Testis (tissue), 3 donors: ENCODE measurements around the gene LRRC4C. TPM values are rescaled to one million over a fixed set of nuclear protein-coding genes. Genes with fewer than 3 reads are reported as not detected.

ENCODE experiments used
- DNase-seq: peaks from one replicate; pipeline ENCODE4 v3.0.0-alpha.2; 2019
- H3K27ac ChIP-seq, 2 donors: fragments of 200-600 bp; sonication (generic); one replicate each; pipeline ENCODE4 v1.5.1; 2019
- H3K27me3 ChIP-seq: fragments of 200-600 bp; sonication (generic); one replicate; pipeline ENCODE4 v1.5.1; 2019
- H3K36me3 ChIP-seq: fragments of 200-600 bp; sonication (generic); one replicate; pipeline ENCODE4 v1.5.1; 2017; ENCODE audit warnings: low read depth; ENCODE audit errors: missing control alignments
- H3K4me1 ChIP-seq: fragments of 200-600 bp; sonication (generic); one replicate; pipeline ENCODE4 v1.5.1; 2019
- H3K4me3 ChIP-seq, 2 donors: fragments of 200-600 bp; sonication (generic); one replicate each; pipeline ENCODE4 v1.5.1; 2017 to 2019
- H3K9me3 ChIP-seq: fragments of 200-600 bp; sonication (generic); one replicate; pipeline ENCODE4 v1.5.1; 2017
- POLR2A ChIP-seq: fragments of 450-650 bp; IDR thresholded peaks from one replicate; pipeline ENCODE4 v1.6.1; 2017; ENCODE audit warnings: antibody characterized with exemption, mild to moderate bottlenecking, moderate library complexity
- WGBS, 2 donors: methylation state at CpG; one replicate each; pipeline ENCODE4 v1.1.5; 2018; 5-methylcytosine and 5-hydroxymethylcytosine counted together
- intact Hi-C: fragments of 100-400 bp; cut with DNase I; formaldehyde crosslinking; loops from one replicate; pipeline ENCODE4 v1.15.1; 2023; ENCODE audit warnings: low total_unique reads
- polyA plus RNA-seq: library from polyadenylated mRNA; stranded (reverse); fragments of 350-450 nt; fragmentation: Illumina TruSeq; extraction: RNeasy Lipid Tissue Mini Kit (QIAGEN cat#74804); gene quantifications from one replicate; pipeline ENCODE4 v1.2.3, GENCODE V29; 2014; ENCODE audit warnings: low read depth, low replicate concordance; ENCODE audit not compliant: insufficient read depth
- total RNA-seq, 2 donors: library from RNA; depleted of rRNA; stranded (reverse); fragments of >200 nt; gene quantifications; one replicate each; pipeline ENCODE4 v1.2.3, GENCODE V29; 2016
- TF ChIP-seq, protein P1 (sequence below), 3 experiments: fragments of 450-650 bp in 2 of 3; fragments of 200-600 bp in 1 of 3; sonication (generic) in 1 of 3; IDR thresholded peaks; one replicate each; pipeline ENCODE4 v1.5.1; 2016 to 2019; ENCODE audit warnings: antibody characterized with exemption in 3 of 3, mild to moderate bottlenecking in 2 of 3, moderate library complexity in 1 of 3

Gene LRRC4C
- total and polyA plus RNA-seq, 3 donors from 2014 or later, result 0.16 to 0.56 (median 0.45) TPM

DNA sequence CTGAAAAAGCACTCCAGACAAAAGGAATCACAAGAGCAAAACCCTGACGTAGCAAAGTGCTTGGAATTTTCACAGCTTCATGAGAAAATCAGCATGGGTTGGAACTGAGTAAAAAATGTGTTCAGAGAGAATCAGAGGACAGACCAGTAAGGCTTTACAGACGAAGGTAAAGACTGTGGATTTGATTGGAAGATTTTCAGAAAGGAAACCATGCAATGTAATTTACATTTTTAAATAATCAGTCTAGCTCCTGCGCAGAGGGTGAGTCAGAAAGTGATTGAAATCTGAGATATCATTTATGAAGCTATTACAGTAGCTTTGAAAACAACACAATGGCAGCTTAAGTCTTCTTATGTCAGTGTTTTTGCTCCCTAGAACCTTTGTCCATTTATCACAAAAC, 1122.3 kb downstream of the LRRC4C start:
- intact Hi-C loops, result no loop called here
- TF ChIP-seq, protein P1, sequence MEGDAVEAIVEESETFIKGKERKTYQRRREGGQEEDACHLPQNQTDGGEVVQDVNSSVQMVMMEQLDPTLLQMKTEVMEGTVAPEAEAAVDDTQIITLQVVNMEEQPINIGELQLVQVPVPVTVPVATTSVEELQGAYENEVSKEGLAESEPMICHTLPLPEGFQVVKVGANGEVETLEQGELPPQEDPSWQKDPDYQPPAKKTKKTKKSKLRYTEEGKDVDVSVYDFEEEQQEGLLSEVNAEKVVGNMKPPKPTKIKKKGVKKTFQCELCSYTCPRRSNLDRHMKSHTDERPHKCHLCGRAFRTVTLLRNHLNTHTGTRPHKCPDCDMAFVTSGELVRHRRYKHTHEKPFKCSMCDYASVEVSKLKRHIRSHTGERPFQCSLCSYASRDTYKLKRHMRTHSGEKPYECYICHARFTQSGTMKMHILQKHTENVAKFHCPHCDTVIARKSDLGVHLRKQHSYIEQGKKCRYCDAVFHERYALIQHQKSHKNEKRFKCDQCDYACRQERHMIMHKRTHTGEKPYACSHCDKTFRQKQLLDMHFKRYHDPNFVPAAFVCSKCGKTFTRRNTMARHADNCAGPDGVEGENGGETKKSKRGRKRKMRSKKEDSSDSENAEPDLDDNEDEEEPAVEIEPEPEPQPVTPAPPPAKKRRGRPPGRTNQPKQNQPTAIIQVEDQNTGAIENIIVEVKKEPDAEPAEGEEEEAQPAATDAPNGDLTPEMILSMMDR (IDR thresholded peaks at IDR 0.05), result no peak
- TF ChIP-seq POLR2A, result no peak
- no peak for DNase-seq
- WGBS, 2 donors, result 55 to 56% methylated on average over 3 of the region's 3 CpGs
- no peaks in the 10 kb centered on the region for H3K27me3 ChIP-seq
- no peaks in the 10 kb centered on the region for H3K4me1 ChIP-seq
- no peak overlapping the region for H3K27ac ChIP-seq
- H3K9me3 ChIP-seq, result no peaks in the 10 kb centered on the region
- H3K4me3 ChIP-seq, result no peak overlapping the region
- no peaks in the 10 kb centered on the region for H3K36me3 ChIP-seq

DNA sequence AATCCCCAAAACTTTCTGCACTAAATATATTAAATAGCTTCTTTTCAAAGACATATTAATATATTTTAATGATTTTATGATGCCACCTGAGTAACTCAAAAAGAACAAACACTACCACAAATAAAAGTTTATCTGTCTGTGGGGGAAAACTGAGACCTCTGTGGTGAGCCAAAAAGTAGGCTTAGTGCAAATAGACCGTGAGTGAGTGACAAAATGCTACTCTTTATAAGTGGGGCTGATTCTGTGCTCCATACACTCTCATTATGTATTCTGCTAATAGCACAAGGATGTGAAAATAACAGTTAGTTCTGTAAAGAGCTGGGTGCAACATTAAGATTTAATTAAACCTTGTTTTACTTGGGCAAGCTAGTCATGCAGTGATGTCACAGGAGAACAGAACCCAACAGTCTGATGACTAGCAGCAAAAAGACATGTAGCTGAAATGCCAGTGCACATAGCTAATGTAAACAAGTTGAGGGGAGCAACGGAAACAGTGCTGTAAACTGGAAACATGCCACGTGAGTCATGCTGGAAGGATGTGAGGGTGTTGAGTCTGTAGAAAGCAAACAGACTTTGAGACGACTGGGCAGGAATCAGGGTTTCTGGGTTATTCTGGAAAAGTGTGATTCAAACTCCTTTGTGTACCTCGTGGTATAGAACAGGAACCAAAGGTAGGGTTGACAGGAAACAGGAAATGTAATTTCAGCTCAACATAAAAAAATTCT, 1130.4 kb downstream of the LRRC4C start:
- TF ChIP-seq, protein P1 (IDR thresholded peaks at IDR 0.05), result no peak
- no peak for TF ChIP-seq POLR2A
- intact Hi-C loops, result no loop called here
- Histone ChIP-seq H3K9me3 (no peaks in the 10 kb centered on the region), H3K4me1 (no peaks in the 10 kb centered on the region), H3K36me3 (no peaks in the 10 kb centered on the region), H3K27me3 (no peaks in the 10 kb centered on the region), H3K27ac (no peak overlapping the region), H3K4me3 (no peak overlapping the region)
- 49 to 51% methylated on average over 5 of the region's 5 CpGs for WGBS, 2 donors
- DNase-seq, result no peak

DNA sequence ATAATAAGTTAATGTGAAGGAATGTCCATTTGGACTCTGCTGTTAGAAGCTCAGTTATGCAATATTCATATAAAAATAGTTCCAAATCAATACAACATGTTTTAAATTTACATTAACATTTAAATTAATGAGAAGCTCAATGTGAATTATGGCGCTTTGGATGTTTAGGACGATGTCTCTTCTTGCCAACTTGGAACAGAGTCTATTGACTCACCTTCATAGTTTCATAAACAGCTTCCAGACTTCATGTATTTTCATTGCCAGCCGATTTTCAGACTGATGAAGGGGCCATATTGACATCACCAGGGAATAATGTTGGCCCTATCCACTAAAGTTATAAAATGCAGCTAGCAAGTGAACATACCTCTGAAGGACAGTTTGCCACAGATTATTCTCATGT, 1136.2 kb downstream of the LRRC4C start:
- TF ChIP-seq, protein P1 (IDR thresholded peaks at IDR 0.05), result no peak
- TF ChIP-seq POLR2A, result no peak
- 84 to 87% methylated on average over 3 of the region's 3 CpGs for WGBS, 2 donors

DNA sequence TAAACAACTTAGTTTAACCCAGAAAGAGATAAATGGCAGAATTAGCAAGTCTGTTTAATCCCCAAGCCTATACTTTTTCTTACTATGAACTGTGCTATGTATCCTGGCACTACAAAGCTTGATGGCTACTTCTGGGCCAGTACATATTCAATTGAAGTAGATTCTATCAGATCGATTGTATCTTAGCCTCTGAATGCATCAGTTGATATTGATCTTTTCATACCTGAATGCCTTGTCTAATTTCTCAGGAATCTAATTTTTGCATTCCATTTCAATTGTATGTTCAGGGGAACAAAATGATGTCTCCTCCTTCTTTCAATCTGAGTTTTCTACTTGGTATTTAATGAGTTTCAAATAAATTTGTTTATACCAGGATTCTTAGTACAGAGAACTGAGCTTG, 1137.9 kb downstream of the LRRC4C start:
- Histone ChIP-seq H3K27ac (no peak overlapping the region), H3K4me1 (no peaks in the 10 kb centered on the region), H3K4me3 (no peak overlapping the region), H3K36me3 (no peaks in the 10 kb centered on the region), H3K9me3 (no peaks in the 10 kb centered on the region), H3K27me3 (no peaks in the 10 kb centered on the region)
- DNase-seq, result no peak
- intact Hi-C loops, result no loop called here
- WGBS, 2 donors, result 84 to 86% methylated on average over 1 of the region's 1 CpG
- TF ChIP-seq POLR2A, result no peak
- TF ChIP-seq, protein P1 (IDR thresholded peaks at IDR 0.05), result no peak

More for the DNA sequence above, 1136.2 kb downstream of the LRRC4C start:
- no peaks in the 10 kb centered on the region for H3K4me1 ChIP-seq
- intact Hi-C loops, result no loop called here
- DNase-seq, result no peak
- no peaks in the 10 kb centered on the region for H3K9me3 ChIP-seq
- no peaks in the 10 kb centered on the region for H3K27me3 ChIP-seq
- no peaks in the 10 kb centered on the region for H3K36me3 ChIP-seq
- no peak overlapping the region for H3K4me3 ChIP-seq
- no peak overlapping the region for H3K27ac ChIP-seq

DNA sequence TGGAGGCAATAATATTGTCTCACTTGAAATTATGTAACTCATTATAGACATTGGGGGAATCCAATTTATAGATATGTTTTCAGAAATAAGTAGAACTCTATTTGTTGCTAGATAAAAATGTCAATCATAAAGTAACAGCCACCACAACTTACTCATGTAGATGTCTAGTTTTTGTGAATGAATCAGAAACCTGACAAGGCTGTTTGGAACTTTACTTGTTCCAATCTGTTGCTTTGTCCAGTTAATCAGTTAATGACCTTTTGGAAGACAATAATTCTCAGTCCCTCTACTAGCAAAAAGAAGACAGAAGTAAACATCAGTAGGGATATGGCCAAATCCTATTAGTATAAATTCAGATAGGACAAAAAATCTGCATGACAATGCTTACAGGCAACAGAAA, 1143.3 kb downstream of the LRRC4C start:
- Histone ChIP-seq H3K9me3 (no peaks in the 10 kb centered on the region), H3K27me3 (no peaks in the 10 kb centered on the region), H3K36me3 (no peaks in the 10 kb centered on the region), H3K27ac (no peak overlapping the region), H3K4me1 (no peaks in the 10 kb centered on the region), H3K4me3 (no peak overlapping the region)
- DNase-seq, result no peak
- intact Hi-C loops, result no loop called here
- TF ChIP-seq POLR2A, result no peak
- TF ChIP-seq, protein P1 (IDR thresholded peaks at IDR 0.05), result no peak
